ENCODE measurements around the gene EEF1G. TPM values are rescaled to one million over a fixed set of nuclear protein-coding genes. Genes with fewer than 3 reads are reported as not detected.
"Not testable (repeated sequence)": the region's sequence is repeated elsewhere in the genome, so short reads cannot be mapped to it uniquely, and the experiment has no call there.

EEF1G gene
- total RNA-seq, 1 donor from 2014 or later, result 735 TPM

DNA sequence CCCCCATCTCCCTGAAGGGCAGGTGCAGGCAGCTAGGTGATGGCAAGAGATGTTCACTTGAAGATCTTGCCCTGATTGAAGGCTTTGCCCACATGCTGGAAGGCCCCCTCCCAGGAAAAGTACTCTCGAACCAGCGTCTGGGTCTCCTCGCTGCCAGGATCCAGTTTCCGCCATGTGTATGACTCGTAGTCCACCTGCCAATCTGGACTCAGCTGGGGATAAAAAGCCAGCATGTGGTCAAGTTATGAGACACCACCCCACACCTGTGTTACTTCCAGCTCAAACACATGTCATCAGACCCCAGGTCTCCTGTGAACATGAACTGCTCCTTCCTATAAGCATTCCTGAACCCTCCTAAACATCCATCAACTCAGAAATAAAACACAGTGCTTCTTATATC lies 14.1 kb downstream of the EEF1G start:
- peak; percentile 63 for DNase-seq (ENCODE audit: low spot score)
- intact Hi-C loops (cut with DNase I), result loop anchor here (2.0 kb wide), 2 partner anchors 13 to 135 kb away; partner anchors contain the start of gene AHNAK

DNA sequence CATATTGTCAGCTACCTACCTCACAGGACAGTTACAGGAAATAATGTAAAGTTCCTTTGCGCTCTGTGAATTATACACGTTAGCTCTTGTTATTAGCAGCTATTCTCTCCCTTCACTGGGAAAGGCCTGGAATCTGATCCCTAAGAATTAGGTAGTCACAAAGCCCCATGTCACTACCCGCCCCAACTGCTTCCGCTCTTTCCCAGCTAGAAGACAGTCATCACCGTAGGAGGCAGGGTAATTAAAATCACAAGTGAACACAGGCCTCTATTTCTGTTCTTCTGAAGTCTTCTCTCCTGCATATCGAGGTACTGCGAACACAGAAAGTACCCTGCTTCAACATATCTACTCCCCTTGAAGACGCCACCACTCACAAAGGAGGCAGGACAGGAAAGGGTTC lies 14.5 kb downstream of the EEF1G start:
- intact Hi-C loops (cut with DNase I), result no loop called here
- DNase-seq (ENCODE audit: low spot score), result no peak

DNA sequence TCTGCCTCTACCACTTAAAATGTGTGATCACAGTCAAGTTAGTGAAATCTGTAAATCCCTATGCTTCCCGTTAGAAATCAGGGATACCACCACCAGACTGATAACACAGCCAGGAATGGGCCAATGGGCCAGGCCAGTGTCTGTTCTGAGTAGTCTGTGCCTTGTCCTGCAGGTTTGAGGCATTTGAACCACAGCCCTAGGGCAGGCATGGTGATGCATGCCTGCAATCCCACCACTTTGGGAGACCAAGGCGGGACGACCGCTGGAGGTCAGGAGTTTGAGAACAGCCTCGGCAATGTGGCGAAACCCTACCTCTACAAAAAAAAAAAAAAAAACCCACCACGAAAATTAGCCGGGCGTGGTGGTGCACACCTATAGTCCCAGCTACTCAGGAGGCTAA lies 15.0 kb downstream of the EEF1G start:
- DNase-seq (ENCODE audit: low spot score), result no peak
- intact Hi-C loops (cut with DNase I), result no loop called here

DNA sequence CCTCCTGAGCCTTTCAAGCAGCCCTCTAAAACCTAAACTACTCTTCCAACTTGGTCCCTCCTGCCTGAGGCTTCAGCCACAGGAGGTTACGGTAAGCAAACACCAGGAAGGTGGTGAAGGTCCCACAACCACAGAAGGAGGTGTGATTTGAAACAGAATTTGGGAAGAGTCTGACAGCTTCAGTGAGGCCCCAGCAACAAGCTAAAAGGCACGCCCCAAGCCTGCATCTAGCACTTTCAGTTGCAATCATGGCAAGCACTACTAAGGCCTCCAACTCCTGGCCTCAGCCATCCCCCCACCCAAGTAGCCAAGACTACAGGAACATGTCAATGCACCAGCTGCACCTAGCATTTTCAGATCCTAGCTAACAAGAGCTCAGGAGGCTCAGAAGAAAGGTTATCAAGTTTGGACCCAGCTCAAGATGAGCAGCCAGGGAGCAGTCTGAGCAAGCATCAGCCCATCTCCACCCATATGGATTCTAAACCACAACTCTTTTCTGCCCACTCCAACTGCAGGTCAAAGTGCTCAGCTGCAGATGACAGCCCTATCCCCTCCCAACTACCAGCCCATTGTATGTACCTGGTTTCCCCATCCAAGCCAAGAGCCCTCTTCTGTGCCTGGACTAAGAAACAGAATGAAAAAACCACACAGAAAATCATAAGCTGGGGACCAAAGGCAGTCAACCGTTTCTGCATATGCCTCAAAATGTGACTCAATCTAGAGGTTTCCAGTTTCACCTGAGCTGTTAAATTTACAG lies 16.6 kb downstream of the EEF1G start:
- intact Hi-C loops (cut with DNase I), result no loop called here
- no peak for DNase-seq (ENCODE audit: low spot score)

DNA sequence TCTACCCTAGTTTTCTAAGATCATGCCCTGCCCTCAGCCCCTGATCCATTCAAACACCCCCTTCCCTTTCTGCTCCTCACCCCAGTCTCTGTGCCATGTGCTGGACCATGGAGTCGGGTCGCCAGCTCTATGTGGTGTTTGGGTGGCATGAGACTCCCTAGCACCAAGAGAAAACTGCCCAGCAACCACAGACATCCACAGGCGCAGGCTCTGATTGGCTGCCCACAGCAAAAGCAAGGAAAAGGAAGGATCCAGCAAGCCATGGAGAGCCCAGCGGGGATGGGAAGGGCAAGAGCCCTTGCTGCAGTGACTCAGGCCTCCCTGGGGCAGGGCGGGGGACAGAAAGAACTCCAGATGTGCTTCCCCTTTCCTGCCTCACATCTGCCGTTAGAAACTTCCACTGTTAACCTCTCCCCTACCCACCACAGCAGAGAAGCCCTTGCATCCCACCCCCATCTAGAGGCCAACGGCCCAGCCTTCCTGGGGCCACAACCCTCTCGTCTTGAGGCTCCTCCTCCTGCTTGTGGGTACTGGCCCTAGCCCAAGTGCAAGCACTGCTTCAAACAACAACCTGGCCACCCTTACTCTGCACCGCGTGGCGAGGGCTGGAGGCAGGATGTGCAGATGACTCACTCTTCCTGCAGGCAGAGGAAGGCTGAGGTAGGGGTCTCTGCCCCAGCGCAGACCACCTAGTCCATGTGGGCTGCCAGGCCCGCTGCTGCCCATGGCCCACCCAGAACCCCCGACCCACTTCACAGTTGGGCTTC lies 17.4 kb downstream of the EEF1G start:
- intact Hi-C loops (cut with DNase I), result no loop called here

DNA sequence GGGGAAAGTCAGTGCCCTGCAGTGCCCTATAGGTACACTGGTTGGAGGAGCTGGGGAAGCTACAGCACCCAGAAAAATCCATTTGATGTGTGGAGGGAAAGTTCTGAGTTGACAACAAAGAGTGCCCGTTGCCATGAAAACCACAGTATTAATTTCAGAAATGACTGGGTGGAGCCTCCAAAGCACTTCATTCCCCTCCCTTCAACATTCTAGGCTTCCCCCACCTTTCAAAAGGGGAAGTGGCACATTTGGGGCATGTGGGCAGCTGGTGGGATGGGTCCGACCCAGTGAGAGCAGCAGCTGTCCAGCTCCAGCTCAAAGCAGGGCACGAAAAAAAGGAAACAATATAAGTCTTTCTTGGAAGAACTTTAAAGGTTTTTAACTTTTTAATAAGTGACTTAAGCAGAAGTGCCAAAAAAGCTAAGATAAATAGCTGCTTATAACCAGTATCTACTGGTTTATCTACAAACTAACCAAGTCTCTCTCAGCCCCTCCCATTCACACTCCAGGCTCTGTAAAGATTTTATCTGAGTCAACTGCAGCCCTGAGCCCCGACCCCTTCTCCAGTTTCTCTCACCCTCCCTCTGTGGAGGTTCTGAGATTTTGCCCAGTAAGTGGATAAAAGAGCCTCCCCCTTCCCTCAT lies 18.1 kb downstream of the EEF1G start:
- no peak for DNase-seq (ENCODE audit: low spot score)
- intact Hi-C loops (cut with DNase I), result no loop called here

More for the DNA sequence above, 17.4 kb downstream of the EEF1G start:
- peak; percentile 92 for DNase-seq (ENCODE audit: low spot score)

DNA sequence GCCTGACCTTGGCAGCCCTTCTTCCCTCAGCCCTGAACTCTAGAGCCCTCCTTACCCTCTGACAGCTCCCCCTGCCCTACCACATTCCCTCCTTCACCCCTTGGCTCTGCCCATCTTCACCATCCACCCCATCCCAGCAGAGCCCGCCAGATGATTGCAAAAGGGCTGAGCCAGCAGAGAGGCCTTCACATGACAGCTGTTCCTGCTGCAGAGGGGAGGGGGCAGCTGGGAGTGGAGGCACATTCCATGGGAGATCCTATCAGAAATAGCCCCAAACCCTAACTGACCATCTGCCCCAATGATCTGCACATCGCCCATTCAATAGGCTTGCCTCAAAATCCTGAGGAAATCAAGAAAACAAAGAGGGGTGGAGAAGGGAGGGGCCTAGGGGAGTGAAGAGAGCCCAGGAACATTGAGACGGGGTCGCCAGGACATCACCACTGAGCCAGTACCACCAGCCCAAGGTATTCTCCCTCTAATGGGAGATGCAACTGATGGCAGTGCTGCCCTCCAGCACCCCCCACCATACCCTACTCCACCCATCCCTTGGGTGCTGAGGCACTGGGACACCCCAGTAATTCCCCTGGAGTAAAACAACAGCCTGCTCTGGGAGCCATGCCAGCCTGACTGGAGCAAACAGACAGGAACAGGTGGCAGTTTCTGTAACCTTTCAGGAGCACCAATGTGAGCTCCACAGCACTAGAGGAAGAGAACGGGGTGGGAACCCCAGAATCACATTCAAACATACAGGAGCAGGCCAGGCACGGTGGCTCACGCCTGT lies 19.1 kb downstream of the EEF1G start:
- intact Hi-C loops (cut with DNase I), result no loop called here
- DNase-seq (ENCODE audit: low spot score), result peak; percentile 74

DNA sequence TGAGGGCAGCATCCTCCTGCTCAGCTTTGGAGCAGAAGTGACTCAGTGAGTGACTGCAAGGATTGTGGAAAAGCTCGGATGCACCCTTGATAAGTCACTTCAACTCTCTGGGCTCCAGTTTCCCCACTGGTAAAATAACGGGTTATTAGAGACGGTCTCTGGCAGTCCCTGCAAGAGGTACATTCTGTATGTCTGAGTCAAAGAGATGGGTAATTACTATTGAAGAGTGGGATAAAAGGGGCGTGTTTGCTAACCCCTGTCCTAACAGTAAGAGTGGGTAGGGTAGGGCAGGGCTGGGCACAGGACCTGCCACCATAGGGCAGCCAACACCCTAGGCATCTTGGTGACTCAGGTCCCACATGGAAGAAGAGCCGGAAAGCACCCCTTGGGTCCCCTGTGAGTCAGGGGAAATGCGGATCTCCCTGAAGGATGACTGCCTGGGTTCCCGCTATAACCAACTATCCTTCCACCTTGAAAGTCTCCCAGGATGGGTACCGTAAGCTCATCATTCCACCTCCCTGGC lies 19.8 kb downstream of the EEF1G start:
- intact Hi-C loops (cut with DNase I), result no loop called here
- no peak for DNase-seq (ENCODE audit: low spot score)

DNA sequence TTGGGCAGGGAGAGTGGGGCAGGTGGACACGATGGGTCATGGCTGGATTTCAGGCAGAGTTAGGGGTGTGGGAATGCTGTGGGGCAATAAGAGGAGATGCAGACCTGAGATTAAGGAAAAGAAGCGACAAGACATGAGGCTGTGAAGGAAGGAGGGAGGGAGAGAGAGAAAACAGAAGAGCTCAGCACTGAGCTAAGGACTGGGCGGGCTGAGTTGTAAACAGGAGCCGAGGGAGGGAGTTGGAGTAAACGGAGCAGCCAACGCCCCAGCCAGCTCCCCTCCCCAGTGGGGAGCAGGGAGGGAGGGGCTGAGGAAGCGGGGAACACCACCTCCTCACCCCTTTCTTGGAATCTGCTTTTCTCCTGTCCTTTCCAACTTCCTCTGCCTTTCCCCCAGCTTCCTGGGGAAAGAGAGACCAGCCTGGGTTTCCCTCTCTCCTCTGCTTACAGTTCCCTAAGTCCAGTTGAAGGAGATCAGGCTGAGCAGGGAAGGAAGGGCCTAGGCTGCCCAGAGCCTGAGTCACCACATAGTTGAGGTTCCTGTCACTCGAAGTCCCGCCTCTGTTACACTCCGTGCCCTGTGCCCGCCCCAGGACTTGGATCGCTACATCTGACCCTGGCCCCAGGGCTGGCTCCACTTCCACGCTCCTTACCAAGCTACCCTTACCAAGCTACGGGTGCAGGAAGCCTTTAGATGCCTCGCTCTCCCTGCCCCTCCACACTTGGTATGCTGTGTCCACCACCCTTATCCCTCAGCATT lies 20.4 kb downstream of the EEF1G start:
- intact Hi-C loops (cut with DNase I), result no loop called here

DNA sequence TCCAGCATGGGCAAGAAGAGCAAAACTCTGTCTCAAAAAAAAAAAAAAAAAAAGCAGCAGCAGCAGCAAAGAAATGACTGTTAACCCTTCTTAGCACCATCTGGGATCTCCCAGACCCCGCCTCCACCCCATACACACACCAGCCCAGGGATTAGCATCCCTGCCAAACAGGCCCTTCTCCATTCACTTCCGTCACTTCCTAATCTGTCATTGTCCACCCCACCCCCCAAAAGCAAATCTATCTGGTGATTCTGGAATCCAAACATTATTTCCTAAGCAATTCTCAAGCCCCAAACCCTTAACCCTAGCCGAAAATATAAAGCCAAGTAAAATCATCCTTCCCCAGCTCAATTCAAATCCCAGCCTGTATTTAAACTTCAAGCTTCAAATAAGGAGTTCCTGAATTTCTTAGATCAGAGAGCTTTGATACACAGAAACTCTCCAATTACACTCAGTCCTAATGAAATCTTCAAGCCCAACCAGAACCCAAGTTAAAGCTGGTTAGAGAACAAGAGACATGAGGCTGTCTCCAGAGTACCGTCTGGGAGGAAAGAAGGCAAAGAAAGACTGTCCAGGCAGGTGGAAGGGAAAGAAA lies 21.1 kb downstream of the EEF1G start:
- intact Hi-C loops (cut with DNase I), result no loop called here
- DNase-seq (ENCODE audit: low spot score), result no peak

More for the DNA sequence above, 20.4 kb downstream of the EEF1G start:
- no peak for DNase-seq (ENCODE audit: low spot score)

DNA sequence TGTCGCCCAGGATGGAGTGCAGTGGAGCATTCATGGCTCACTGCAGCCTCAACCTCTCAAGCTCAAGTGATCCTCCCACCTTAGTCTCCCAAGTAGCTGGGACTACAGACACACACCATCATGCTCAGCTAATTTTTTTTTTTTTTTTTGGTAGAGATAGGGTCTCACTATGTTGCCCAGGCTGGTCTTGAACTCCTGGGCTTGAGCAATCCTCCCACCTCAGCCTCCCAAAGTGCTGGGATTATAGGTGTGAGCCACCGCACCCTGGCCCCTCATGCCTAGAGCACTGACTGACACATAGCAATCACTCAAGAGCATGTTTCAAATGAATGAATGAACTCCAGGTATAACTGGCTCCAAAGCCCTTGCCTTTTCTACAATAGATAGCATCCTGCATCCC lies 23.2 kb downstream of the EEF1G start:
- DNase-seq (ENCODE audit: low spot score); intact Hi-C loops (cut with DNase I): not testable (repeated sequence)

DNA sequence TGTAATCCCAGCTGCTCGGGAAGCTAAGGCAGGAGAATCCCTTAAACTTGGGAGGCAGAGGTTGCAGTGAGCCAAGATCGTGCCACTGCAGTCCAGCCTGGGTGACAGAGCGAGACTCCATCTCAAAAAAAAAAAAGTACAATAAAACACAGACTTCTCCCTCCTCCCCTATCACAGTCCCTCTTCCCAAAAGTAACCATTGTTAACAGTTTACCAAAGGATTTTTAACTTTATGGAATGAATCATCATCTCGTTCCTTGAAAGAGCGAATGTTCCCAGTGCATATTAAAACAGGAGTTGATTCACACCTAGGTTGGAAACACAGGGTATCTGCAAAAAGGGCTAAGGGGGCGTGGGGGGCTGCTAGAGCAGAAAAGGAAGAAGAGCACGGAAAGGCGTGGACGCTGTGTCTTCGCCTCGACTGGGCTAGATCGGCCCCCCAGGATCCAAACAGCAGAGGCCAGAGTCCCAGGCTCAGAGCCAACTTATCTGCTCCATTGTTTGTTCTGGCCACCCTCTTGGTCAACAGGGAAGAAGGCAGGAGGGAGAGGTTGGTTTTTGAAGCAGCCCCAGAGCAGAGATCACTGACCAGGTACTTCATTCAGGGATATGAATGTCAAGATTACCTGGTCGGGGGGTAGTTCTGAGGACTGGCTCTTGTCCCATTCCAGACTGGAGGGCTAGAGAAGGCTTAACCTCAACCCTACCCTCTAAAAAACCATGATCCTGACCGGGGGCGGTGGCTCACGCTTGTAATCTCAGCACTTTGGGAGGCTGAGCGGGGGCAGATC lies 25.0 kb downstream of the EEF1G start:
- no peak for DNase-seq (ENCODE audit: low spot score)
- intact Hi-C loops (cut with DNase I), result no loop called here

DNA sequence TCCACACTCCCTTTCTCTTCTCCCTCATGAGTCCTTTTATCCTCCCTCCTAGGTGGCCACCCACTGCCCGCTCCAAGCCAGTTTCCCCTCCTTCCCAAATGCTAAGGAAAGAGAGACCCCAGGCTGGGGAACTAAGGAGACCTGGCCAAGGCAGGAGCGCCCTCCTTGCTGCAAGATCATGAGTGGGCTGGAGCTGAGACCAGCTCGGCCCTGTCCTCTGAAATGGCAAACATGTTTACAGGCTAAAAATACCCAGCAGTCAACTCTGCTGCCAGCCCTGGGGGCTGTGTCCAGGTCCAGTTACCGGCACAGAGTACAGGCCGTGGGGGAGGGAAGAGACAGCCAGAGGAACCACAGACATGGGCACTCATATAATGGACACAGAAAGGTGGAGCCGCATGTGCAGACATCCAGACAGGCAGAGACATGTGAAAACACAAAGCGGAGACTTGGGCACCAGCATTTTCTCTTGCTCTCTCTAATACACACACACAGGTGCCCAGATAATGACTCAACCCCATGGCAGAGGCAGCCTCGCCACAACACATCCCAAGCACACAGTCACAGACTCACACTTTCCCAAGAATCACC lies 25.9 kb downstream of the EEF1G start:
- intact Hi-C loops (cut with DNase I), result loop anchor here (2.0 kb wide), 1 partner anchor 13 kb away; no protein-coding TSS in a partner anchor

DNA sequence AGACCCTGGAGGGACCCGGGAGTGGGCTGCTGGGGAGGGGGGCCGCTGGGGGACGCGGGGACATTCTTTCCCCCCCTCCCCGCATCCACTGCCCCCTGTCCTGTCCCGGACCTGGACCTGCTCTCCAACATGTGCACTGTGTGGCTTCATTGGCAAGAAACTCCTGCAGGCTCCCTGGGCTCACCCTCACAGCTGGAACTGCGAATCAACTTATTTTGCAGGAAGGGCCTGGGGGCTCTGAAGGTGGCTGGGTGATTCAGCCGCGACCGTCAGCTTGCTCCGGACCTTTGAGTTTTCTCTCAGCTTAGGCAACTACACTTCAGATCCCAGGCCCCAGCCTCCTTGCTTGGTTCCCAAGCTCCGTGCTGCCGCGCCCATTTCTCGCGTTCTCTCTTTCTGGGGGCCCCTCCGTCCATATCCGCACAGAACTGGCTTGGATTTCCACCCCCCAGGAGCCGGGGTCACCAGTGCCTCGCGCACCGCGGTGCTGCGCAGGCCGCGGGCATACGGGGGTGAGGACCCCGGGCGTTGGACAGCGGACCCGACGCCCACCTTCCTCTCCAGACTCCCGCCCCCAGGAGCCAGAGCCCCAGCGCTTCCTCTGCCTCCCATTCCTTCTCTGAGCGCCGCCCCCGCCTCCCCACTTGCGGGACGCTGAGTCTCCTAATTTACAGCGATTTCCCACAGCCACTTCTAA lies 26.6 kb downstream of the EEF1G start:
- intact Hi-C loops (cut with DNase I), result loop anchor here (2.0 kb wide), 1 partner anchor 14 kb away; no protein-coding TSS in a partner anchor
- no peak for DNase-seq (ENCODE audit: low spot score)

More for the DNA sequence above, 25.9 kb downstream of the EEF1G start:
- DNase-seq (ENCODE audit: low spot score), result no peak

DNA sequence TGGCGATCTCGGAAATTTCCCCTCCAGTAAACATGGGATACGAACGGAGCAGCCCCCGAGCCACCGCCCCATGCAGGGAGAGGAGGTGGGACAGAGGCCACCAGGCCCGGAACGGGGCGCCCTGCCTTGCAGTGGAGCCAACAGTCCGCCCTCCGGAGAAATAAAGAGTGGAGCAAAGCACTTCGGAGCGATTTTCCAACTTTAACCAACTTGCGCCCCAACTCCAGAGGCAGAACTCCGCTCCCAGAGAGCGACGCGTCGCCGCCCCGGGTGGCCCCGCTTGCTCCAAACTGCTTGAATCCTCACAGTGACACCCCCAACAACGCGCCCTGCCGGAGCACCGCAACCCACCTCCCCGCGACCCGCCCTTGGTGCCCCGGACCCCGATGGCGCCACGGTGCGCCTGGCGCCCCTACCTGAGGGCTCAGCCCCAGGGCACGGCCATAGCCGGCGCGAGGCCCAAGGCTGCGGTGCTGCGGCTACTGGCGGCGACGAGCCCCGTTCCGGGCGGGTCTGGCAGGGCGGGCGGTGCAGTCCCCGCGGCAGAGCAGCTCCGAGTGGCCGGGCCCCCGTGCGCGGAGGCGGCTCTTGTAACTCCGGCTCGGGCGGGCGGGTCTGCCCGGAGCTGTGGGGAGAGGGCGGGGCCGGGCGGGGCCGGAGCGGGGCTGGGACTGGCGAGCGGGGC lies 27.3 kb downstream of the EEF1G start, which contains the start of gene AHNAK:
AHNAK (minus strand) TSS at position 563 of the 685 bp plus-strand sequence. CDS start 10,708 bp downstream, outside the sequence.
- DNase-seq (ENCODE audit: low spot score), result peak; percentile 93
- intact Hi-C loops (cut with DNase I), result loop anchor here (2.0 kb wide), 1 partner anchor 14 kb away; no protein-coding TSS in a partner anchor

Data from cardiac septum (tissue), 1 donor.